SJSA1 (cell line): ENCODE data around the gene DPH7. TPM values are rescaled to one million over a fixed set of nuclear protein-coding genes. Genes with fewer than 3 reads are reported as not detected.

Source experiments
- DNase-seq, 2 experiments: peaks; one replicate each; pipeline ENCODE4 v3.0.0-alpha.2; 2015 to 2020; ENCODE audit warnings: low spot score in 2 of 2, low read depth in 1 of 2
- H3K27ac ChIP-seq: fragments of 250-450 bp; sonication (Bioruptor Pico); 2 replicates; pipeline ENCODE4 v1.5.1; 2020; ENCODE audit warnings: mild to moderate bottlenecking, moderate library complexity
- H3K27me3 ChIP-seq: fragments of 250-450 bp; sonication (Bioruptor Pico); replicated peaks from 2 replicates; pipeline ENCODE4 v1.5.1; 2020; ENCODE audit warnings: mild to moderate bottlenecking, moderate library complexity
- H3K36me3 ChIP-seq: fragments of 250-450 bp; sonication (Bioruptor Pico); 2 replicates; pipeline ENCODE4 v1.5.1; 2020; ENCODE audit warnings: mild to moderate bottlenecking
- H3K4me1 ChIP-seq: fragments of 250-450 bp; sonication (Bioruptor Pico); replicated peaks from 2 replicates; pipeline ENCODE4 v1.6.1; 2021; ENCODE audit warnings: mild to moderate bottlenecking
- H3K4me3 ChIP-seq: fragments of 250-450 bp; sonication (Bioruptor Pico); 2 replicates; pipeline ENCODE4 v1.5.1; 2020; ENCODE audit warnings: mild to moderate bottlenecking
- H3K9me3 ChIP-seq: fragments of 250-450 bp; sonication (Bioruptor Pico); replicated peaks from 2 replicates; pipeline ENCODE4 v1.5.1; 2020; ENCODE audit warnings: mild to moderate bottlenecking
- total RNA-seq: library from RNA; depleted of rRNA; stranded (reverse); fragments of >200 nt; shearing (Covaris generic); gene quantifications from 2 replicates; pipeline ENCODE4 v1.2.3, GENCODE V29; 2014

The DPH7 gene
- total RNA-seq, 1 experiment from 2014 or later: 18.7 TPM

DNA sequence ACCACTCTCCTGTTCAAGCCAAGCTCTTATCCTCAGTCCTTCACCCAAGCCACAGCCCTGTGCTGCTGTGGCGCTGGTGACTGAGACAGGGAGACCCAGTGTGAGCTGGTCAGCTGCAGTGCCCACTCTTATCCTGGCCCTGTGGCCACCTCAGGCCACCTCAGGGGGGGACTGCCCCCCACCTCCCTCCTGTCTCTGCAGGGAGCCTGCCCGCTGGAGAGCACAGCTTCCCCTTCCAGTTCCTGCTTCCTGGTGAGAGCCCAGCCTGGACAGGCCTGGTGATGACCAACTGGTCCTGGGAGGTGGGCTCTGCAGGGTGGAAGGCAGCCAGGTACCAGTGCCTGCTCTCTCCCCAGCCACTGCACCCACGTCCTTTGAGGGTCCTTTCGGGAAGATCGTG, 34.5 kb upstream of the DPH7 start:
- peak overlapping the region; percentile 72 for H3K27ac ChIP-seq
- H3K27me3 ChIP-seq: no peaks in the 10 kb centered on the region
- DNase-seq: no peak
- no peaks in the 10 kb centered on the region for H3K9me3 ChIP-seq
- H3K4me1 ChIP-seq: peaks cover 31% of the 10 kb centered on the region
- peaks cover 47% of the 10 kb centered on the region for H3K36me3 ChIP-seq
- H3K4me3 ChIP-seq: no peak overlapping the region

DNA sequence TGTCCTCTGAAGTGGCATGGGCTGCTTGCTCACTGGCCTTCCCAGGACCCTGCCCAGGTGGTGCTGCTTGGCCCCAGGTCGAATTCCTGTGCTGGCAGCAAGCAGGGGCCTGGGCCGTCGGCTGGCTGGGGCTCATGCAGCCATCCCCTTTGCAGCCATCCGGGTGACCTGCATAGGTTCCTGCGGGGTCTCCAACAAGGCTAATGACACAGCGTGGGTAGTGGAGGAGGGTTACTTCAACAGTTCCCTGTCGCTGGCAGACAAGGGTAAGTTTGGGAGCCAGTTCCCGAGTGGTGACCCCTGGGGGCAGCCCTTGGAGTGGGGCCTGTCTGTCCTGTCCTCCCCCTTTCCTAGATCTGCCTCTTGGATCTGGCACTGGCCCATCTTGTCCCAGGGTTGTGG, 34.0 kb upstream of the DPH7 start:
- H3K36me3 ChIP-seq: peaks cover 44% of the 10 kb centered on the region
- no peaks in the 10 kb centered on the region for H3K27me3 ChIP-seq
- no peaks in the 10 kb centered on the region for H3K9me3 ChIP-seq
- no peak overlapping the region for H3K4me3 ChIP-seq
- H3K4me1 ChIP-seq: peaks cover 28% of the 10 kb centered on the region
- no peak for DNase-seq
- peak overlapping the region; percentile 72 for H3K27ac ChIP-seq

GRCh38 chr9:137611623-137612609, 33.2 kb upstream of the DPH7 start:
- Histone ChIP-seq H3K9me3 (no peaks in the 10 kb centered on the region), H3K27ac (peak overlapping the region; percentile 72), H3K4me1 (peaks cover 22% of the 10 kb centered on the region), H3K4me3 (no peak overlapping the region), H3K36me3 (peaks cover 36% of the 10 kb centered on the region), H3K27me3 (no peaks in the 10 kb centered on the region)
- DNase-seq: peak; percentile 60 to 91

- Histone ChIP-seq H3K27me3 (no peaks in the 10 kb centered on the region), H3K36me3 (peaks cover 32% of the 10 kb centered on the region), H3K4me1 (peaks cover 28% of the 10 kb centered on the region), H3K27ac (no peak overlapping the region), H3K9me3 (peaks cover 3% of the 10 kb centered on the region), H3K4me3 (no peak overlapping the region)
- no peak for DNase-seq
Observed at GRCh38 chr9:137610944-137611343, 32.2 kb upstream of the DPH7 start.

DNA sequence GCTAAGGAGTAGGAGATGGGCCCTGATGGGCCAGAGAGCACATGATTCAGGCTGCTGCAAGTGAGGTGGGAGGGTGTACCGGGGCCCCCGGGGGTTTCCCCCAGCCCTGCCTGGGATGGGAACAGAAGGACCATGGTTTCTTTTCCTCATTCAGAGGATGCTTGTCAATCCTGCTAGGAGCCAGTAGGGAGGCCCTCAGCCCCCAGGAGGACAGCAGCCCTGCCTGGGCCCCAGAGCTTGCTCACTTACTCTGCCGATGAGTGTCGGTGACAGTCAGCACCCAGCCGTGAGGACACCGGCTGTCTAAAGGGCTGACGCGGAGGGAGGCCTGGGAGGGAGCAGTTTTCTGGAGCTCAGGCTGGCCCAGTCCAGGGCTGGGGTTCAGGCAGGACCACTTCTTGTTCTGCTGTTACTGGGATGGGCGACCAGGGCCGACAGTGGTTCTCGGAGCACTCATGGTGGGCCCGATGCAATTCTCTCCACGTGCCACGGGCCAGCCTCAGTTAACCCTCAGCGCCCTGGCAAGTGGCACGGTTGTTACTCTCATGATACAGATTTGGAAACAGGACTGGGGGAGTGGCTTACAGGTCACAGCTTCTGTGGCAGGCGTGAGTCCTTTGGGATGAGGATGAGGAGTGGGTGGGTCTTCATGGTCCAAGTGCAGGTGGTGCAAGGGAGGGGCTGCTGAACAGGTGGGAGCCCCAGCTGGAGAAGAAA, 28.6 kb upstream of the DPH7 start:
- DNase-seq: no peak
- Histone ChIP-seq H3K9me3 (peaks cover 7% of the 10 kb centered on the region), H3K4me1 (peaks cover 21% of the 10 kb centered on the region), H3K27ac (no peak overlapping the region), H3K36me3 (peaks cover 5% of the 10 kb centered on the region), H3K27me3 (no peaks in the 10 kb centered on the region), H3K4me3 (no peak overlapping the region)

DNA sequence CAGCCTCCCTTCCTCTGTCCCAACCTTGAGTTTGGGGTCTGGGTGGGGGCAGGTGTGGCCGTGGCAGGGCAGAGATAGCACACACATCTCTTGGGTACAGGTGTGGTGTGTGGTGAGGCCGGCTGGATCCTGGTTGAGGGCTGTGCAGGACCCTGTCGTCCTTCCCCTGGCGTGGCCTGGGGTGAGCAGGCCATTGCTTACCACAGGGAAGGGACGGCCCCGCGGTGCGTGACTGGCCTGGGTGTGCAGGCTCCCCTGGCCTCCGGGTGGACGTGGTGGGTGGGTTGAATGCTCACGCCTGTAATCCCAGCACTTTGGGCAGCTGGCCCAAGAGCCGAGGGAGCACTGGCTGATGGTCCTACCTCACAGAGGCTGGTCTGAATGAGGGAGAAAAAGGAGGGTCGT, 28.0 kb upstream of the DPH7 start:
- peaks cover 7% of the 10 kb centered on the region for H3K9me3 ChIP-seq
- no peak for DNase-seq
- H3K36me3 ChIP-seq: peaks cover 5% of the 10 kb centered on the region
- no peak overlapping the region for H3K27ac ChIP-seq
- H3K4me3 ChIP-seq: no peak overlapping the region
- no peaks in the 10 kb centered on the region for H3K27me3 ChIP-seq
- H3K4me1 ChIP-seq: peaks cover 15% of the 10 kb centered on the region

DNA sequence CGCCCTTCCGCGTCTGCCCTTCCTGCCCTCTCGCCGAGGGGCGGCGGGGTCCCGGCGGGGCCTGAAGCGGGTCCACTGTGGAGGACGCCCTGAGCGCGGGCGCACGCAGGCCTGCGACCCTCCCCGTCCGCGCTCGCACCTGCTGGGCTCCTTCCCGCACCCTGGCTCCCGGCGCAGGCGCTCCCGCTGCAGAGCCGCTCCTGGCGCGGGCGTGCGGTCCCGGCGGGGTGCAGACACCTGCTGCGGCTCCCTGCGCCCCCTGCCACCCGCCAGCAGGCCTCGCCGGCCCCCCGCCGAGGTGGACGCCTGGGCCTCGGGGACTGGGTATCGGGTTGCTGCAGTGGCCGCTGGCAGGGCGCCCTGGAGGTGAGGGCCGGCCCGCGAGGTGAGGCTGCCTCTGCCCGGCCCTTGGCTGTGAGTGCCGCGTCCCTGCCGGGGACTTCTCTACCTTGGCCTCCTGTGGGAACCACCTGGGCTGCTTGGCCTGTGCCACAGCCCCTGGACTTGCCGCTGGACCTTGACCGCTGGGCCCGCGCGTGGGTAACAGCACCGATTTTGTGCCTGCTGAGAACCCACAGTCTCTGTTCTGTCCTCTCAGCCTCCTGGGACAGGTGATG, 27.4 kb upstream of the DPH7 start:
- Histone ChIP-seq H3K27ac (no peak overlapping the region), H3K4me3 (peak overlapping the region; percentile 91)
- no peak for DNase-seq

GRCh38 chr9:137605121-137606004, 26.6 kb upstream of the DPH7 start, which contains the start of gene ARRDC1:
ARRDC1 (plus strand) TSS chr9:137605686; CDS start chr9:137605718, 32 bp downstream.
- H3K36me3 ChIP-seq: peaks cover 5% of the 10 kb centered on the region
- DNase-seq: peak; percentile 44 to 93
- peaks cover 7% of the 10 kb centered on the region for H3K9me3 ChIP-seq
- H3K27me3 ChIP-seq: no peaks in the 10 kb centered on the region
- no peak within 1 kb of the TSS for H3K27ac ChIP-seq
- H3K4me1 ChIP-seq: peaks cover 10% of the 10 kb centered on the region
- peak within 1 kb of the TSS; percentile 91 for H3K4me3 ChIP-seq

More for the DNA sequence above, 27.4 kb upstream of the DPH7 start:
- peaks cover 10% of the 10 kb centered on the region for H3K4me1 ChIP-seq
- H3K9me3 ChIP-seq: peaks cover 7% of the 10 kb centered on the region
- peaks cover 5% of the 10 kb centered on the region for H3K36me3 ChIP-seq
- no peaks in the 10 kb centered on the region for H3K27me3 ChIP-seq

- no peak for DNase-seq
- H3K27me3 ChIP-seq: no peaks in the 10 kb centered on the region
- H3K27ac ChIP-seq: no peak overlapping the region
- H3K36me3 ChIP-seq: peaks cover 5% of the 10 kb centered on the region
- H3K4me3 ChIP-seq: no peak overlapping the region
- peaks cover 7% of the 10 kb centered on the region for H3K9me3 ChIP-seq
- H3K4me1 ChIP-seq: peaks cover 10% of the 10 kb centered on the region
Observed at GRCh38 chr9:137604345-137605086, 25.8 kb upstream of the DPH7 start.

DNA sequence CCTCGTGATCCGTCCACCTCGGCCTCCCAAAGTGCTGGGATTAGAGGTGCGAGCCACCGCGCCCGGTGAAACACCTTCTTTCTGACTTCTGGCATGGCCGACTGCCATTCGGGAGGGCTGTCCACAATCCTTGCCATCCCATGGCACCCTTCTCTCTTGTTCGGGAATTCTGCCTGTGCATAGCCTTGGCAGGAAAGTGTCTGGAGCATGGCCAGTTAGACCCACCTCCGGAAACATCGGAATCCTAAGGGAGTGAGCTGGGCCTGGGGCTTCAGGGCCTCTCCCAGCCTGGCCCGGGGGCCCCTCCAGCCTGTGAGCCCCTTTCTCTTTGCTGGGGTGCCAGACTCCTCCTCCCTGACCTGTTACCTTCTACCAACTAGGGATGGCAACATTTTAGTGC, 25.2 kb upstream of the DPH7 start:
- peaks cover 5% of the 10 kb centered on the region for H3K36me3 ChIP-seq
- H3K4me3 ChIP-seq: no peak overlapping the region
- peaks cover 7% of the 10 kb centered on the region for H3K9me3 ChIP-seq
- no peak for DNase-seq
- no peaks in the 10 kb centered on the region for H3K27me3 ChIP-seq
- no peak overlapping the region for H3K27ac ChIP-seq
- peaks cover 10% of the 10 kb centered on the region for H3K4me1 ChIP-seq

DNA sequence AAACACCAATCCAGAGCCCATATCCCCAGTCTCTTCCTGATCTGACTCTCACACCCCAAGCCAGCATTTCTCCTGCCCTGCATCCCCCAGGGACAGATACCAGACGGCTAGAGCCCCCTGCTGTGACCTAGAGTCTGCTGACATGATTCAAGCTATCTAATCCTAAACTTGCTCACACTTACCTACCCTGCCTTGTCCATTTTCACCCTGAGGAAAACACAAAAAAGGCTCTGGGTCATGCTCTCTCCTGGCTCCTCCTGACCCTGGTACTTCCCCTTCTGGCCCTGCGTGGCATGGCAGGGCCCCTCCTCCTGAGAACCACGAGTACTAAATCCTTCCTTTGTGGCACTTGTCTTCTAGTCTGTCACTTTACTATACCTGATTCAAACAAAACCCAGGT, 23.9 kb upstream of the DPH7 start:
- H3K36me3 ChIP-seq: peaks cover 5% of the 10 kb centered on the region

DNA sequence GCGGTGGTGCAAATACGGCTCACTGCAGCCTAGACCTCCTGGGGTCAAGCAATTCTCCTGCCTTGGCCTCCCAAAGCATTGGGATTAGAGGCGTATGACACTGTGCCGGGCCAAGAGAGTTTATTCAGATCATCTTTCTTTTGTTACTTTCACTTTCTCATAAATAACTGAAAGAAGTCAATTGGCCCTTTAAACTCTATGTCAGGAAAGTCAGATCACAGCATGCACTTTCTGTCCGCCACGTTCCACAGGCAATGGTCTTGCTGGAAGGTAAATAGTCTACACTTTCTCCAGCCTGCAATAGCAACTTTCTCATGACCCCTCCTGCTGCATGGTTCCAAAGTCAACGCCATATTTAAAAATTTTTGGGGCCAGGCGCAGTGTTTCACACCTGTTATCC, 20.2 kb upstream of the DPH7 start:
- DNase-seq: no peak
- H3K4me1 ChIP-seq: no peaks in the 10 kb centered on the region
- no peak overlapping the region for H3K4me3 ChIP-seq
- H3K36me3 ChIP-seq: no peaks in the 10 kb centered on the region
- H3K27ac ChIP-seq: no peak overlapping the region
- H3K27me3 ChIP-seq: no peaks in the 10 kb centered on the region
- H3K9me3 ChIP-seq: no peaks in the 10 kb centered on the region

More for the DNA sequence above, 23.9 kb upstream of the DPH7 start:
- H3K27ac ChIP-seq: no peak overlapping the region
- no peak for DNase-seq
- no peaks in the 10 kb centered on the region for H3K27me3 ChIP-seq
- no peak overlapping the region for H3K4me3 ChIP-seq
- peaks cover 7% of the 10 kb centered on the region for H3K9me3 ChIP-seq
- peaks cover 10% of the 10 kb centered on the region for H3K4me1 ChIP-seq
